OCI-LY1 (cell line): Measurements from ENCODE around the gene MYBBP1A.

Experiments used
- H2AFZ ChIP-seq: fragments of 200-600 bp; sonication (generic), shearing (Covaris generic); 2 replicates; pipeline ENCODE4 v1.6.0; 2014; ENCODE audit warnings: antibody characterized with exemption, mild to moderate bottlenecking, low read length
- H3F3A ChIP-seq: fragments of 200-600 bp; sonication (generic), shearing (Covaris generic); 2 replicates; pipeline ENCODE4 v1.6.0; 2014; ENCODE audit warnings: mild to moderate bottlenecking, antibody characterized with exemption, low read length, moderate library complexity; ENCODE audit not compliant: insufficient read depth
- H3K27ac ChIP-seq: fragments of 200-600 bp; sonication (generic); 2 replicates; pipeline ENCODE4 v1.5.1; 2014; ENCODE audit warnings: low read length, mixed run types, mild to moderate bottlenecking, low read depth; ENCODE audit not compliant: poor library complexity, severe bottlenecking
- H3K27me3 ChIP-seq: fragments of 200-600 bp; sonication (generic); 2 replicates; pipeline ENCODE4 v1.6.0; 2014; ENCODE audit warnings: antibody characterized with exemption, mild to moderate bottlenecking, low read length, moderate library complexity; ENCODE audit not compliant: insufficient read depth
- H3K36me3 ChIP-seq: fragments of 200-600 bp; sonication (generic); 2 replicates; pipeline ENCODE4 v1.6.1; 2014; ENCODE audit warnings: mild to moderate bottlenecking, antibody characterized with exemption, low read length, moderate library complexity, mixed read lengths; ENCODE audit not compliant: insufficient read depth
- H3K4me1 ChIP-seq: fragments of 200-600 bp; sonication (generic); 2 replicates; pipeline ENCODE4 v1.5.1; 2014; ENCODE audit warnings: mild to moderate bottlenecking, low read length, moderate library complexity; ENCODE audit not compliant: insufficient read depth, severe bottlenecking
- H3K4me2 ChIP-seq: fragments of 200-600 bp; sonication (generic), shearing (Covaris generic); 2 replicates; pipeline ENCODE4 v1.6.1; 2014; ENCODE audit warnings: low read length
- H3K4me3 ChIP-seq: fragments of 200-600 bp; sonication (generic); 2 replicates; pipeline ENCODE4 v1.5.1; 2014; ENCODE audit warnings: low read length, low read depth, mild to moderate bottlenecking, mixed read lengths; ENCODE audit not compliant: poor library complexity, severe bottlenecking
- H3K79me2 ChIP-seq: fragments of 200-600 bp; shearing (Covaris generic); 2 replicates; pipeline ENCODE4 v1.6.1; 2016; ENCODE audit warnings: mixed run types, low read length, mixed read lengths; ENCODE audit not compliant: insufficient read depth
- H3K9ac ChIP-seq: fragments of 200-600 bp; sonication (generic), shearing (Covaris generic); 2 replicates; pipeline ENCODE4 v1.6.1; 2014; ENCODE audit warnings: mild to moderate bottlenecking, low read length, mixed read lengths
- H3K9me2 ChIP-seq: fragments of 200-600 bp; sonication (generic), shearing (Covaris generic); 2 replicates; pipeline ENCODE4 v1.6.1; 2014; ENCODE audit warnings: low read depth, mild to moderate bottlenecking, low read length, mixed read lengths
- H3K9me3 ChIP-seq: fragments of 200-600 bp; shearing (Covaris generic); 2 replicates; pipeline ENCODE4 v1.6.1; 2014; ENCODE audit warnings: low read length, mixed read lengths
- H4K20me1 ChIP-seq: fragments of 200-600 bp; sonication (generic), shearing (Covaris generic); 2 replicates; pipeline ENCODE4 v1.6.0; 2016; ENCODE audit warnings: mild to moderate bottlenecking, low read length; ENCODE audit not compliant: insufficient read depth
- CTCF ChIP-seq: fragments of 200-600 bp; sonication (generic), shearing (Covaris generic); IDR thresholded peaks from 2 replicates; pipeline ENCODE4 v1.5.1; 2017; ENCODE audit warnings: mild to moderate bottlenecking, antibody characterized with exemption, low read length, moderate library complexity, mixed read lengths
- EZH2 ChIP-seq: fragments of 200-600 bp; sonication (generic), shearing (Covaris generic); IDR thresholded peaks from 2 replicates; pipeline ENCODE4 v1.8.0; 2017; ENCODE audit warnings: borderline replicate concordance, mixed run types, mild to moderate bottlenecking, antibody characterized with exemption, low read length, moderate library complexity, mixed read lengths

Gene MYBBP1A

GRCh38 chr17:4545217-4545951 lies 9.8 kb downstream of the MYBBP1A start:
- H3K4me2 ChIP-seq, result no peak overlapping the region
- TF ChIP-seq EZH2 (no peak), CTCF (no peak)
- H3K9ac ChIP-seq, result no peak overlapping the region
- no peaks in the 10 kb centered on the region for H3K27me3 ChIP-seq
- no peak overlapping the region for H2AFZ ChIP-seq
- H3K9me3 ChIP-seq, result no peaks in the 10 kb centered on the region
- H3K79me2 ChIP-seq, result no peaks in the 10 kb centered on the region
- no peak overlapping the region for H3K27ac ChIP-seq
- H4K20me1 ChIP-seq, result no peaks in the 10 kb centered on the region
- H3K4me1 ChIP-seq, result no peaks in the 10 kb centered on the region
- no peaks in the 10 kb centered on the region for H3K9me2 ChIP-seq
- no peaks in the 10 kb centered on the region for H3F3A ChIP-seq
- peaks cover 97% of the 10 kb centered on the region for H3K36me3 ChIP-seq
- H3K4me3 ChIP-seq, result no peak overlapping the region

- no peak overlapping the region for H3K9ac ChIP-seq
- no peak overlapping the region for H3K4me2 ChIP-seq
- H3K27me3 ChIP-seq, result no peaks in the 10 kb centered on the region
- no peak for TF ChIP-seq EZH2
- no peak for TF ChIP-seq CTCF
- no peak overlapping the region for H3K27ac ChIP-seq
- no peaks in the 10 kb centered on the region for H3F3A ChIP-seq
- no peak overlapping the region for H3K4me3 ChIP-seq
- H3K4me1 ChIP-seq, result no peaks in the 10 kb centered on the region
- H3K36me3 ChIP-seq, result peaks cover 97% of the 10 kb centered on the region
- no peak overlapping the region for H2AFZ ChIP-seq
- no peaks in the 10 kb centered on the region for H4K20me1 ChIP-seq
- H3K9me2 ChIP-seq, result no peaks in the 10 kb centered on the region
- H3K79me2 ChIP-seq, result no peaks in the 10 kb centered on the region
- H3K9me3 ChIP-seq, result no peaks in the 10 kb centered on the region
Measured at GRCh38 chr17:4544951-4545216, 10.3 kb downstream of the MYBBP1A start.

- H3K36me3 ChIP-seq, result peaks cover 98% of the 10 kb centered on the region
- no peaks in the 10 kb centered on the region for H3K9me3 ChIP-seq
- H3K4me2 ChIP-seq, result no peak overlapping the region
- no peaks in the 10 kb centered on the region for H3K9me2 ChIP-seq
- no peaks in the 10 kb centered on the region for H3K4me1 ChIP-seq
- no peak overlapping the region for H3K4me3 ChIP-seq
- H3K27ac ChIP-seq, result no peak overlapping the region
- H3F3A ChIP-seq, result no peaks in the 10 kb centered on the region
- H3K27me3 ChIP-seq, result no peaks in the 10 kb centered on the region
- no peak overlapping the region for H2AFZ ChIP-seq
- no peak overlapping the region for H3K9ac ChIP-seq
- no peaks in the 10 kb centered on the region for H3K79me2 ChIP-seq
- no peaks in the 10 kb centered on the region for H4K20me1 ChIP-seq
- TF ChIP-seq CTCF (no peak), EZH2 (no peak)
Measured at GRCh38 chr17:4544135-4544950, 10.8 kb downstream of the MYBBP1A start.
